Left lung (tissue), 10 donors: Measurements from ENCODE around the gene SHC3. TPM values are rescaled to one million over a fixed set of nuclear protein-coding genes. Genes with fewer than 3 reads are reported as not detected.

ENCODE experiments used
- ATAC-seq: fragments of 200-7000 bp; cut with Tn5 transposase; one replicate; pipeline ENCODE4 v1.9.1; 2020; ENCODE audit warnings: moderate library complexity
- DNase-seq, 4 donors: peaks; one replicate each; pipeline ENCODE4 v3.0.0-alpha.2; 2013 to 2020
- H3K27ac ChIP-seq, 2 donors: fragments of 200-600 bp; sonication (generic) in 1 of 2; one replicate each; pipeline versions ENCODE4 v1.5.0 to v1.8.0; 2020 to 2021
- H3K27me3 ChIP-seq, 2 donors: fragments of 200-600 bp; sonication (generic) in 1 of 2; one replicate each; pipeline versions ENCODE4 v1.5.0 to v1.8.0; 2020 to 2021
- H3K36me3 ChIP-seq, 2 donors: fragments of 200-600 bp; sonication (generic) in 1 of 2; one replicate each; pipeline versions ENCODE4 v1.5.0 to v1.8.0; 2020 to 2021
- H3K4me1 ChIP-seq, 2 donors: fragments of 200-600 bp; one replicate each; pipeline ENCODE4 v1.8.0; 2021
- H3K4me3 ChIP-seq, 2 donors: fragments of 200-600 bp; sonication (generic) in 1 of 2; one replicate each; pipeline versions ENCODE4 v1.5.0 to v1.8.0; 2020 to 2021; ENCODE audit warnings: mild to moderate bottlenecking in 1 of 2
- H3K9me3 ChIP-seq, 2 donors: fragments of 200-600 bp; sonication (generic) in 1 of 2; one replicate each; pipeline versions ENCODE4 v1.5.0 to v1.8.0; 2020 to 2021
- CTCF ChIP-seq, 2 donors: fragments of 200-600 bp; sonication (generic) in 1 of 2; IDR thresholded peaks; one replicate each; pipeline versions ENCODE4 v1.5.0 to v1.8.0; 2021; ENCODE audit warnings: antibody characterized with exemption in 2 of 2
- intact Hi-C, 2 donors: fragments of 100-400 bp; cut with DNase I; formaldehyde crosslinking; loops; one replicate each; pipeline versions ENCODE4 v1.11.2 to v1.14.2; 2022
- polyA plus RNA-seq, 6 donors: library from polyadenylated mRNA; unstranded; fragments of 120-200 nt; gene quantifications; one replicate each; pipeline ENCODE4 v1.2.1, GENCODE V29; 2013; ENCODE audit not compliant: insufficient read length in 6 of 6
- total RNA-seq, 2 donors: library from RNA; stranded (reverse); fragmentation: NEBNext Ultra II Directional; extraction: Animal tissue kit (Norgen Biotek cat#: 25700); gene quantifications; one replicate each; pipeline ENCODE4 v1.2.1, GENCODE V29; 2021
- donor health status: DM: no; HTN: yes; CAD: no.
- donor health status: DM: no; HTN: no; CAD: no.

Gene SHC3
- total and polyA plus RNA-seq, 8 donors, result 10.4 to 19.2 (median 15.6) TPM

GRCh38 chr9:89167788-89168187 is 10.8 kb downstream of the SHC3 start:
- TF ChIP-seq CTCF (IDR thresholded peaks at IDR 0.05), result no peak
- Histone ChIP-seq H3K27ac (no peak overlapping the region), H3K4me3 (no peak overlapping the region), H3K9me3 (no peaks in the 10 kb centered on the region), H3K36me3 (no peaks in the 10 kb centered on the region), H3K27me3 (no peaks in the 10 kb centered on the region), H3K4me1 (peaks cover 4 to 9% of the 10 kb centered on the region in 2 donors)
- intact Hi-C loops, result no loop called here
- ATAC-seq, result no peak
- no peak for DNase-seq

- H3K4me3 ChIP-seq, result no peak overlapping the region
- H3K27ac ChIP-seq, result no peak overlapping the region
- no peaks in the 10 kb centered on the region for H3K36me3 ChIP-seq
- TF ChIP-seq CTCF (IDR thresholded peaks at IDR 0.05), result no peak
- H3K9me3 ChIP-seq, result no peaks in the 10 kb centered on the region
- no peak for DNase-seq
- intact Hi-C loops, result no loop called here
- ATAC-seq, result no peak
- H3K4me1 ChIP-seq, result peaks cover 4 to 7% of the 10 kb centered on the region in 2 donors
- H3K27me3 ChIP-seq, result no peaks in the 10 kb centered on the region
These were observed 11.8 kb downstream of the SHC3 start for GRCh38 chr9:89166852-89167251.

- intact Hi-C loops, result no loop called here
- no peak for ATAC-seq
- H3K27ac ChIP-seq, result no peak overlapping the region
These were observed 12.7 kb downstream of the SHC3 start for GRCh38 chr9:89165880-89166279.

GRCh38 chr9:89165341-89165740 is 13.3 kb downstream of the SHC3 start:
- DNase-seq, result no peak
- Histone ChIP-seq H3K4me1 (no peaks in the 10 kb centered on the region), H3K4me3 (no peak overlapping the region), H3K27me3 (no peaks in the 10 kb centered on the region), H3K36me3 (no peaks in the 10 kb centered on the region), H3K27ac (no peak overlapping the region), H3K9me3 (no peaks in the 10 kb centered on the region)
- TF ChIP-seq CTCF (IDR thresholded peaks at IDR 0.05), result no peak
- no peak for ATAC-seq
- intact Hi-C loops, result no loop called here

More at GRCh38 chr9:89165880-89166279, 12.7 kb downstream of the SHC3 start:
- no peaks in the 10 kb centered on the region for H3K36me3 ChIP-seq
- no peak for TF ChIP-seq CTCF (IDR thresholded peaks at IDR 0.05)
- no peaks in the 10 kb centered on the region for H3K4me1 ChIP-seq
- no peaks in the 10 kb centered on the region for H3K27me3 ChIP-seq
- no peak overlapping the region for H3K4me3 ChIP-seq
- DNase-seq, result no peak
- H3K9me3 ChIP-seq, result no peaks in the 10 kb centered on the region

- Histone ChIP-seq H3K9me3 (no peaks in the 10 kb centered on the region), H3K4me1 (no peaks in the 10 kb centered on the region), H3K4me3 (no peak overlapping the region), H3K27ac (no peak overlapping the region), H3K27me3 (no peaks in the 10 kb centered on the region), H3K36me3 (no peaks in the 10 kb centered on the region)
- intact Hi-C loops, result no loop called here
- no peak for TF ChIP-seq CTCF (IDR thresholded peaks at IDR 0.05)
- peak; percentile 58 for ATAC-seq
- DNase-seq, result peak in 1 of 4 donors; percentile 29
These were observed 17.4 kb downstream of the SHC3 start for GRCh38 chr9:89161221-89161620.
